H1 (cell line): Measurements from ENCODE around the gene KHDRBS2. TPM values are rescaled to one million over a fixed set of nuclear protein-coding genes. Genes with fewer than 3 reads are reported as not detected.

Experiments
- CTCF ChIA-PET: fragments of 300-600 bp; sonication (Branson Sonifier 250); formaldehyde crosslinking; loops from one replicate; lab custom pipeline; 2021; ENCODE audit not compliant: partially characterized antibody; lab: Charles Lee
- POLR2A ChIA-PET: fragments of 300-600 bp; sonication (Branson Sonifier 250); formaldehyde crosslinking; loops from one replicate; lab custom pipeline; 2021; ENCODE audit warnings: inconsistent platforms; ENCODE audit not compliant: partially characterized antibody; lab: Charles Lee
- DNase-seq, 2 experiments: peaks; one replicate each; pipeline versions ENCODE4 v3.0.0 to v3.0.0-alpha.2; 2010 to 2022; ENCODE audit warnings: low spot score in 2 of 2, low read depth in 1 of 2, mixed read lengths in 1 of 2
- FAIRE-seq: peaks from 2 replicates; lab custom pipeline; 2011; peaks lifted over from hg19 to GRCh38; lab: Jason Lieb, UNC
- H2AFZ ChIP-seq: 2 replicates; pipeline ENCODE4 v1.8.1; 2012; ENCODE audit warnings: low read length, inconsistent platforms
- H2AK5ac ChIP-seq: 2 replicates; pipeline ENCODE4 v1.6.1; 2013; ENCODE audit warnings: low read depth, low read length
- H2BK120ac ChIP-seq: replicated peaks from 2 replicates; pipeline ENCODE3; 2013; ENCODE audit warnings: low read depth, low read length, inconsistent platforms
- H2BK12ac ChIP-seq: 2 replicates; pipeline ENCODE4 v1.6.1; 2013; ENCODE audit warnings: low read depth, low read length
- H2BK15ac ChIP-seq: 2 replicates; pipeline ENCODE4 v1.6.1; 2013; ENCODE audit warnings: low read length
- H2BK20ac ChIP-seq: 2 replicates; pipeline ENCODE4 v1.6.1; 2013; ENCODE audit warnings: low read length
- H2BK5ac ChIP-seq: 2 replicates; pipeline ENCODE4 v1.6.1; 2013; ENCODE audit warnings: low read depth, low read length
- H3K14ac ChIP-seq: 2 replicates; pipeline ENCODE4 v1.6.1; 2013; ENCODE audit warnings: inconsistent platforms; ENCODE audit not compliant: insufficient read length
- H3K18ac ChIP-seq: 2 replicates; pipeline ENCODE4 v1.6.1; 2013; ENCODE audit warnings: low read length; ENCODE audit errors: extremely low read depth
- H3K23ac ChIP-seq: 2 replicates; pipeline ENCODE4 v1.6.1; 2013; ENCODE audit warnings: inconsistent platforms; ENCODE audit not compliant: insufficient read length
- H3K23me2 ChIP-seq: 2 replicates; pipeline ENCODE4 v1.6.1; 2013; ENCODE audit warnings: low read depth, low read length
- H3K27ac ChIP-seq: 2 replicates; pipeline ENCODE4 v1.6.1; 2011; ENCODE audit warnings: low read depth, low read length, inconsistent platforms
- H3K27me3 ChIP-seq, 4 experiments: replicated peaks in 1 of 4; 1 replicate in 1 of 4; 2 replicates in 3 of 4; pipeline versions ENCODE4 v1.6.1 to v1.8.1; 2011 to 2013; ENCODE audit warnings: low read length in 3 of 4, mild to moderate bottlenecking in 3 of 4, inconsistent platforms in 2 of 4, mixed read lengths in 2 of 4, moderate library complexity in 1 of 4; ENCODE audit not compliant: control insufficient read depth in 3 of 4, insufficient read depth in 3 of 4; ENCODE audit errors: extremely low read depth in 1 of 4
- H3K36me3 ChIP-seq, 4 experiments: 2 replicates each; pipeline versions ENCODE4 v1.6.1 to v1.8.1; 2011 to 2013; ENCODE audit warnings: mild to moderate bottlenecking in 4 of 4, low read length in 3 of 4, moderate library complexity in 2 of 4, control low read depth in 1 of 4, inconsistent platforms in 1 of 4; ENCODE audit not compliant: insufficient read depth in 4 of 4, control insufficient read depth in 2 of 4
- H3K4ac ChIP-seq: replicated peaks from 2 replicates; pipeline ENCODE3; 2013; ENCODE audit warnings: low read length, low read depth, mixed read lengths, inconsistent platforms; ENCODE audit not compliant: insufficient read length
- H3K4me1 ChIP-seq, 4 experiments: replicated peaks in 1 of 4; 1 replicate in 1 of 4; 2 replicates in 3 of 4; pipeline versions ENCODE4 v1.6.1 to v1.8.1; 2011 to 2013; ENCODE audit warnings: low read length in 3 of 4, inconsistent platforms in 2 of 4, mixed read lengths in 1 of 4; ENCODE audit not compliant: insufficient read depth in 4 of 4, control insufficient read depth in 3 of 4
- H3K4me2 ChIP-seq, 2 experiments: 2 replicates each; pipeline versions ENCODE4 v1.6.1 to v1.8.1; 2011 to 2013; ENCODE audit warnings: low read depth in 2 of 2, low read length in 2 of 2, control low read depth in 1 of 2, inconsistent platforms in 1 of 2, mild to moderate bottlenecking in 1 of 2; ENCODE audit not compliant: insufficient read depth in 1 of 2
- H3K4me3 ChIP-seq, 4 experiments: fragments of 200-600, 300-600 bp in 1 of 4; sonication (generic), shearing (Covaris generic), sonication (Bioruptor Twin) in 1 of 4; 2 replicates each; pipeline versions ENCODE4 v1.5.1 to v1.8.1; 2011 to 2016; ENCODE audit warnings: low read length in 4 of 4, low read depth in 3 of 4, control low read depth in 2 of 4, inconsistent platforms in 2 of 4, mild to moderate bottlenecking in 2 of 4, mixed read lengths in 1 of 4, moderate library complexity in 1 of 4; ENCODE audit not compliant: insufficient read depth in 2 of 4; ENCODE audit errors: extremely low read depth in 1 of 4
- H3K56ac ChIP-seq: replicated peaks from 2 replicates; pipeline ENCODE3; 2013; ENCODE audit warnings: low read depth, mild to moderate bottlenecking, mixed read lengths, low read length, inconsistent platforms; ENCODE audit not compliant: insufficient read length
- H3K79me1 ChIP-seq: 2 replicates; pipeline ENCODE4 v1.6.1; 2013; ENCODE audit warnings: low read depth, low read length, control low read depth
- H3K79me2 ChIP-seq, 2 experiments: 2 replicates each; pipeline versions ENCODE4 v1.6.1 to v1.8.1; 2012 to 2013; ENCODE audit warnings: low read length in 2 of 2, mild to moderate bottlenecking in 2 of 2, inconsistent platforms in 1 of 2; ENCODE audit not compliant: insufficient read depth in 2 of 2, control insufficient read depth in 1 of 2
- H3K9ac ChIP-seq, 4 experiments: replicated peaks in 1 of 4; 1 replicate in 1 of 4; 2 replicates in 3 of 4; pipeline versions ENCODE4 v1.6.1 to v1.8.1; 2011 to 2013; ENCODE audit warnings: low read depth in 3 of 4, low read length in 3 of 4, control low read depth in 2 of 4, mild to moderate bottlenecking in 2 of 4, moderate library complexity in 2 of 4, inconsistent platforms in 1 of 4; ENCODE audit errors: extremely low read depth in 1 of 4
- H3K9me3 ChIP-seq, 2 experiments: 2 replicates each; pipeline versions ENCODE4 v1.6.1 to v1.8.1; 2012 to 2013; ENCODE audit warnings: mild to moderate bottlenecking in 2 of 2, moderate library complexity in 2 of 2, control low read depth in 1 of 2, inconsistent platforms in 1 of 2, low read depth in 1 of 2, low read length in 1 of 2, mixed read lengths in 1 of 2; ENCODE audit not compliant: insufficient read depth in 2 of 2
- H4K20me1 ChIP-seq, 2 experiments: replicated peaks in 1 of 2; 2 replicates each; pipeline versions ENCODE3 to v1.8.1; 2011 to 2013; ENCODE audit warnings: inconsistent platforms in 2 of 2, low read length in 2 of 2, mild to moderate bottlenecking in 1 of 2; ENCODE audit not compliant: insufficient read depth in 2 of 2, control insufficient read depth in 1 of 2
- H4K5ac ChIP-seq: 2 replicates; pipeline ENCODE4 v1.6.1; 2013; ENCODE audit warnings: low read length, low read depth, mixed read lengths, inconsistent platforms; ENCODE audit not compliant: insufficient read length
- H4K8ac ChIP-seq: 2 replicates; pipeline ENCODE4 v1.8.0; 2013; ENCODE audit warnings: mild to moderate bottlenecking, moderate library complexity, low read length, inconsistent platforms; ENCODE audit not compliant: insufficient read depth; ENCODE audit errors: extremely low read depth
- H4K91ac ChIP-seq: replicated peaks from 2 replicates; pipeline ENCODE3; 2013; ENCODE audit warnings: low read length, mixed read lengths, inconsistent platforms; ENCODE audit not compliant: insufficient read length
- BCL11A ChIP-seq, 2 experiments: IDR thresholded peaks; one replicate each; pipeline ENCODE4 v1.6.1; 2011; ENCODE audit warnings: low read depth in 2 of 2, low read length in 2 of 2, mild to moderate bottlenecking in 2 of 2
- EP300 ChIP-seq, 2 experiments: IDR thresholded peaks; 1 replicate in 1 of 2; 2 replicates in 1 of 2; pipeline ENCODE4 v1.6.1; 2011 to 2012; ENCODE audit warnings: low read depth in 2 of 2, low read length in 2 of 2, mild to moderate bottlenecking in 2 of 2, borderline replicate concordance in 1 of 2, inconsistent platforms in 1 of 2, moderate library complexity in 1 of 2
- EZH2 ChIP-seq: fragments of 200-600 bp; sonication (generic); IDR thresholded peaks from 2 replicates; pipeline ENCODE4 v1.7.1; 2012; ENCODE audit warnings: low read depth, mild to moderate bottlenecking, moderate library complexity, low read length, inconsistent platforms; ENCODE audit not compliant: severe bottlenecking
- FOSL1 ChIP-seq: IDR thresholded peaks from 2 replicates; pipeline ENCODE4 v1.6.1; 2011; ENCODE audit warnings: mild to moderate bottlenecking, low read depth, low read length, moderate library complexity; ENCODE audit not compliant: insufficient read depth
- GABPA ChIP-seq: IDR thresholded peaks from 2 replicates; pipeline ENCODE4 v1.6.1; 2011; ENCODE audit warnings: mild to moderate bottlenecking, low read length, moderate library complexity, borderline replicate concordance; ENCODE audit not compliant: insufficient read depth
- HDAC2 ChIP-seq, 2 experiments: fragments of 300-600 bp in 1 of 2; sonication (generic) in 1 of 2; IDR thresholded peaks; 2 replicates each; pipeline ENCODE4 v1.6.1; 2011 to 2012; ENCODE audit warnings: low read depth in 2 of 2, low read length in 2 of 2, mild to moderate bottlenecking in 2 of 2, moderate library complexity in 2 of 2, borderline replicate concordance in 1 of 2, inconsistent platforms in 1 of 2
- JUN ChIP-seq: IDR thresholded peaks from 2 replicates; pipeline ENCODE4 v1.6.1; 2011; ENCODE audit warnings: low read depth, mild to moderate bottlenecking, improper control_type of control experiment, low read length
- KDM4A ChIP-seq: IDR thresholded peaks from one replicate; pipeline ENCODE4 v1.7.1; 2012; ENCODE audit warnings: low read depth, mild to moderate bottlenecking, moderate library complexity, low read length, inconsistent platforms; ENCODE audit not compliant: severe bottlenecking
- PHF8 ChIP-seq: fragments of 200-600 bp; sonication (generic); conservative IDR thresholded peaks from 2 replicates; pipeline ENCODE4 v1.7.1; 2012; ENCODE audit warnings: low read depth, mild to moderate bottlenecking, inconsistent platforms, low read length, moderate library complexity
- POLR2A ChIP-seq, 2 experiments: IDR thresholded peaks; 1 replicate in 1 of 2; 2 replicates in 1 of 2; pipeline ENCODE4 v1.6.1; 2011; ENCODE audit warnings: low read depth in 2 of 2, low read length in 2 of 2, mild to moderate bottlenecking in 2 of 2; ENCODE audit errors: control extremely low read depth in 1 of 2
- SP1 ChIP-seq: IDR thresholded peaks from 2 replicates; pipeline ENCODE4 v1.6.1; 2011; ENCODE audit warnings: low read depth, low read length
- SP4 ChIP-seq: IDR thresholded peaks from 2 replicates; pipeline ENCODE4 v1.6.1; 2012; ENCODE audit warnings: low read length, inconsistent platforms
- SUZ12 ChIP-seq: fragments of 200-600 bp; sonication (generic); IDR thresholded peaks from 2 replicates; pipeline ENCODE4 v1.6.1; 2012; ENCODE audit warnings: mild to moderate bottlenecking, inconsistent platforms, low read length, moderate library complexity, mixed read lengths
- TAF1 ChIP-seq: IDR thresholded peaks from 2 replicates; pipeline ENCODE4 v1.6.1; 2011; ENCODE audit warnings: mild to moderate bottlenecking, low read depth, low read length
- WGBS, 2 experiments: shearing (Covaris generic) in 1 of 2; methylation state at CpG; one replicate each; pipeline versions ENCODE4 v1.1.6 to v1.1.7; 2013 to 2015; ENCODE audit warnings: low lambda C conversion rate in 2 of 2, mixed read lengths in 2 of 2, inconsistent platforms in 1 of 2, low coverage in 1 of 2, missing lambda C conversion rate in 1 of 2; ENCODE audit not compliant: insufficient replicate concordance in 2 of 2, insufficient coverage in 1 of 2, insufficient read length in 1 of 2; ENCODE audit errors: extremely low coverage in 1 of 2, missing lambda C conversion rate in 1 of 2; 5-methylcytosine and 5-hydroxymethylcytosine counted together
- polyA plus RNA-seq, 7 experiments: library from polyadenylated mRNA; depleted of rRNA in 3 of 7; stranded (reverse) in 5 of 7; unstranded in 2 of 7; fragments of >200 nt in 5 of 7; fragments of 200-250 nt in 2 of 7; gene quantifications; 1 replicate in 5 of 7; 2 replicates in 1 of 7; 4 replicates in 1 of 7; pipeline versions ENCODE4 v1.2.1 to v1.2.3, GENCODE V29; 2011 to 2013; ENCODE audit warnings: missing spikeins in 2 of 7, mixed read lengths in 2 of 7
- total RNA-seq: library from RNA; stranded (reverse); fragmentation: NEBNext Ultra II Directional; extraction: Animal tissue kit (Norgen Biotek cat#: 25700); gene quantifications from 2 replicates; pipeline ENCODE4 v1.2.1, GENCODE V29; 2021

KHDRBS2 gene
- total and polyA plus RNA-seq, 2 of the 8 experiments (the other 6 are each of a cell fraction or from before 2014, with no cell fraction given) = 5.2 to 7.7 TPM

DNA sequence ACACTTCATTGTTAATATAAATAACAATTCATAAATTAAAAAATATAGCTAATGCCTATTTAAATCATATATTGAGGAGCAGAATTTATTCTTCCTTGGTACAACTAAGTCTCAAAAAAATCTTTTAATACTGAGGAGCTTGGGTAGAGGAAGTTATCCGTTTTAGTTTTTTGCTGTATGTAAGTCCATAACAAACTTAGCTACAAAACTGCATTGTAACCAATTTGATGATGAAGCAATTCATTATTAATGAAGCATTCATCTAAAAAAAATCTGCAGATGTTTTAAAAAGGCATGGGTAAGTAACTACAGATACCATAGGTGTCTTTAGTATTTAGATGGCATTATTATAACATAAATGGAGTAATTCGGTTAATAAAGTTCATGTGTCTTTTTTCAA lies 1.3 kb downstream of the KHDRBS2 start:
- Histone ChIP-seq H3K27me3 (no peaks in the 10 kb centered on the region), H3K23me2 (peaks cover 12% of the 10 kb centered on the region), H3K14ac (no peak overlapping the region), H3K4me2 (peak overlapping the region; percentile 89 to 99), H2AFZ (no peak overlapping the region), H3K79me2 (peaks cover 0 to 56% of the 10 kb centered on the region in 2 experiments; a peak in 3 of 4 replicates), H4K91ac (no peak overlapping the region), H2BK5ac (no peak overlapping the region), H3K4ac (no peak overlapping the region), H3K9ac (peak overlapping the region in 1 of 4 experiments; percentile 56; a peak in 1 of 7 replicates), H3K4me1 (peaks cover 0 to 4% (median 0%) of the 10 kb centered on the region in 4 experiments; a peak in 1 of 7 replicates), H3K27ac (no peak overlapping the region), H2BK15ac (no peak overlapping the region), H4K8ac (no peak overlapping the region), H2BK20ac (no peak overlapping the region), H3K79me1 (no peaks in the 10 kb centered on the region), H3K56ac (no peak overlapping the region), H4K5ac (no peak overlapping the region), H2BK12ac (no peak overlapping the region), H3K36me3 (no peaks in the 10 kb centered on the region), H2AK5ac (no peak overlapping the region), H3K4me3 (peak overlapping the region; percentile 78 to 95 (median 92); a peak in 5 of 8 replicates), H3K9me3 (no peaks in the 10 kb centered on the region), H4K20me1 (no peaks in the 10 kb centered on the region), H2BK120ac (no peak overlapping the region), H3K23ac (no peak overlapping the region), H3K18ac (no peak overlapping the region)
- ChIA-PET POLR2A (no interaction called here), CTCF (interaction anchor here (0.6 to 1.9 kb wide), 10 partner anchors 9 to 480 kb away, joined by 3 to 14 read pairs (median 4); no protein-coding TSS in a partner anchor)
- no peak for FAIRE-seq
- DNase-seq = no peak
- WGBS, 2 experiments = 42% methylated on average over 2 of the region's 2 CpGs; no CpG with 5 or more reads in 1 of the 2 experiments
- TF ChIP-seq SUZ12 = no peak
- no peak for TF ChIP-seq PHF8
- no peak for TF ChIP-seq HDAC2 (IDR thresholded peaks at IDR 0.05; ENCODE audit: borderline replicate concordance in 1 of 2, low read depth in 2 of 2, low read length in 2 of 2)
- no peak for TF ChIP-seq EZH2
- TF ChIP-seq KDM4A = no peak
- TF ChIP-seq GABPA = no peak
- no peak for TF ChIP-seq POLR2A (IDR thresholded peaks at IDR 0.05; ENCODE audit: control extremely low read depth in 1 of 2, low read depth in 2 of 2, low read length in 2 of 2)
- no peak for TF ChIP-seq TAF1
- TF ChIP-seq JUN = no peak
- TF ChIP-seq SP1 = no peak
- TF ChIP-seq SP4 = no peak
- TF ChIP-seq FOSL1 = no peak
- TF ChIP-seq EP300 (IDR thresholded peaks at IDR 0.05; ENCODE audit: borderline replicate concordance in 1 of 2, low read depth in 2 of 2, low read length in 2 of 2) = no peak
- TF ChIP-seq BCL11A (IDR thresholded peaks at IDR 0.05; ENCODE audit: low read depth in 2 of 2, low read length in 2 of 2) = no peak
